ENCODE data around the gene FAM163B.

The FAM163B gene

DNA sequence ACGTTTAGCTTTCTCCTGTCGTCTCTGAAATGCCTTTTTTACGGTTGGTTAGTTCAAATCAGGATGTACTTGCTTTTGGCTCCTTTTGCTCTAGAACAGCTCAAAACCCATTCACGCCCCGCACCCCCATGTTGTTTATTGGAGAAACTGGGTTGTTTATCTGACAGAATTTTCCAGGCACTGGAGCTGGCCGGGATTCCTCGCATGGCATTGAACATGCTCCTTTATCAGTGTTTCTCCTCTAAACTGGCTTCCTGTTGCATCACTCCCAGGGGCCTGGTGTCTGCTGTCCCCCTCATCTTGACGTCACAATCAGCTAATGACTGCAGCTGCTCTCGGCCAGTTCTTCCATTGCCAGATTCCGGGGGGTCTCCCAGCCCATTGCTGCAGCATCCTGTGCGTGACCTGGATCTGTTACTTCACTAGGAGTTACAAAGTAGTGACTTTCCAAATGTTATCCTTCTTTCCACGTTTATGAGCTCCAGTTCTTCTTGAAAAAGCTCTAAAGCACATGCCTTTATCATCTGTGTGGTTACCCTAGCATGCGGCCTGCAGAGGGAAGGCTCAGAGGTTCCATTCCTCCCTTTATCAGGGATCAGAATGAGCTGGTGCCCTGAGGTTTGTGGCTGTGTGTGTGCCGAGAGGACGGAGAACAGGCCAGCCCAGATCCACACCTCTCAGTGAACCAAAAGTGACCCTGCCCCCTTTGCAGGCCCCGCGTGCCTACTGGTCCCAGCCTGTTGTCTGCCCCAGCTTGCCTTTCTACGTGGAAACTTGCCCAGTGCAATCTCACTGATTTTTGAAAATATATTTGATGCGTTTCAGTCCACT lies 27.5 kb downstream of the FAM163B start:
- H3K27me3 ChIP-seq = peaks cover 0 to 89% of the 10 kb centered on the region in 2 donors
- DNase-seq = no peak
- intact Hi-C loops (cut with DNase I; ENCODE audit: low total_unique reads) = no loop called here

DNA sequence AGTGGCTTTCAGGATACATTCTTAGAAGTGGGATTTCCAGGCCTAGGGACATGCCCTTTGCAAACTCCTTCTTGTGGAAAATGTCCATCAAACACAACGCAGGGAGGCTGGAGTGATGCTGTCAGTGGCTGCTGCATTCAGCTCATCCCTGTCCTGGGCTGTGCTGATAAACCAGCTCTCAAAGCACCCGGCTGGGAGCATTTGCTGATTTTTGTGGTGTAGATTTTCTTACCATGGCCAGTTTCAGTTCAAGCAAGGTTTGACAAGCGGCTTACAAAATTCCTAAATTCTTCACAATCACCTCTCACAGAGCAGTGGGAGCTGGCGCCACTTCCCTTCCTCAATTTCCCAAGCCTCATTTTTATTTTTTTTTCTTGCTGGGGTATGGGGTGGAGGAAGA lies 28.2 kb downstream of the FAM163B start:
- intact Hi-C loops (cut with DNase I; ENCODE audit: low total_unique reads) = no loop called here
- TF ChIP-seq, protein P1, sequence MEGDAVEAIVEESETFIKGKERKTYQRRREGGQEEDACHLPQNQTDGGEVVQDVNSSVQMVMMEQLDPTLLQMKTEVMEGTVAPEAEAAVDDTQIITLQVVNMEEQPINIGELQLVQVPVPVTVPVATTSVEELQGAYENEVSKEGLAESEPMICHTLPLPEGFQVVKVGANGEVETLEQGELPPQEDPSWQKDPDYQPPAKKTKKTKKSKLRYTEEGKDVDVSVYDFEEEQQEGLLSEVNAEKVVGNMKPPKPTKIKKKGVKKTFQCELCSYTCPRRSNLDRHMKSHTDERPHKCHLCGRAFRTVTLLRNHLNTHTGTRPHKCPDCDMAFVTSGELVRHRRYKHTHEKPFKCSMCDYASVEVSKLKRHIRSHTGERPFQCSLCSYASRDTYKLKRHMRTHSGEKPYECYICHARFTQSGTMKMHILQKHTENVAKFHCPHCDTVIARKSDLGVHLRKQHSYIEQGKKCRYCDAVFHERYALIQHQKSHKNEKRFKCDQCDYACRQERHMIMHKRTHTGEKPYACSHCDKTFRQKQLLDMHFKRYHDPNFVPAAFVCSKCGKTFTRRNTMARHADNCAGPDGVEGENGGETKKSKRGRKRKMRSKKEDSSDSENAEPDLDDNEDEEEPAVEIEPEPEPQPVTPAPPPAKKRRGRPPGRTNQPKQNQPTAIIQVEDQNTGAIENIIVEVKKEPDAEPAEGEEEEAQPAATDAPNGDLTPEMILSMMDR (IDR thresholded peaks at IDR 0.05) = no peak
- no peak for DNase-seq
- no peaks in the 10 kb centered on the region for H3K36me3 ChIP-seq
- H3K27ac ChIP-seq = no peak overlapping the region
- H3K4me1 ChIP-seq = peaks cover 0 to 22% (median 17%) of the 10 kb centered on the region in 4 donors
- peaks cover 0 to 89% of the 10 kb centered on the region in 2 donors for H3K27me3 ChIP-seq
- no peak overlapping the region for H3K4me3 ChIP-seq
- no peaks in the 10 kb centered on the region for H3K9me3 ChIP-seq

More for the DNA sequence above, 27.5 kb downstream of the FAM163B start:
- no peaks in the 10 kb centered on the region for H3K36me3 ChIP-seq
- H3K27ac ChIP-seq = no peak overlapping the region
- H3K4me1 ChIP-seq = peaks cover 0 to 23% (median 17%) of the 10 kb centered on the region in 4 donors
- TF ChIP-seq, protein P1 (IDR thresholded peaks at IDR 0.05) = no peak
- no peaks in the 10 kb centered on the region for H3K9me3 ChIP-seq
- no peak overlapping the region for H3K4me3 ChIP-seq

- H3K4me3 ChIP-seq = no peak overlapping the region
- no peak overlapping the region for H3K27ac ChIP-seq
- no peaks in the 10 kb centered on the region for H3K9me3 ChIP-seq
- TF ChIP-seq, protein P1 (IDR thresholded peaks at IDR 0.05) = no peak
- H3K36me3 ChIP-seq = no peaks in the 10 kb centered on the region
- intact Hi-C loops (cut with DNase I; ENCODE audit: low total_unique reads) = no loop called here
- peaks cover 0 to 16% (median 11%) of the 10 kb centered on the region in 4 donors for H3K4me1 ChIP-seq
- no peak for DNase-seq
- peaks cover 0 to 89% of the 10 kb centered on the region in 2 donors for H3K27me3 ChIP-seq
These were observed 28.8 kb downstream of the FAM163B start for GRCh38 chr9:133580419-133580738.

- no peak for DNase-seq
- no peak overlapping the region for H3K4me3 ChIP-seq
- TF ChIP-seq, protein P1 (IDR thresholded peaks at IDR 0.05) = no peak
- H3K27me3 ChIP-seq = peaks cover 0 to 89% of the 10 kb centered on the region in 2 donors
- no peak overlapping the region for H3K27ac ChIP-seq
- H3K9me3 ChIP-seq = no peaks in the 10 kb centered on the region
- peaks cover 0 to 10% (median 6%) of the 10 kb centered on the region in 4 donors for H3K4me1 ChIP-seq
- intact Hi-C loops (cut with DNase I; ENCODE audit: low total_unique reads) = no loop called here
- no peaks in the 10 kb centered on the region for H3K36me3 ChIP-seq
These were observed 29.4 kb downstream of the FAM163B start for GRCh38 chr9:133579601-133580418.

- TF ChIP-seq, protein P1 (IDR thresholded peaks at IDR 0.05) = no peak
- H3K27me3 ChIP-seq = peaks cover 0 to 90% of the 10 kb centered on the region in 2 donors
- no peak overlapping the region for H3K27ac ChIP-seq
- DNase-seq = no peak
- intact Hi-C loops (cut with DNase I; ENCODE audit: low total_unique reads) = no loop called here
- no peaks in the 10 kb centered on the region for H3K9me3 ChIP-seq
- no peaks in the 10 kb centered on the region for H3K36me3 ChIP-seq
- no peaks in the 10 kb centered on the region for H3K4me1 ChIP-seq
- no peak overlapping the region for H3K4me3 ChIP-seq
These were observed 30.4 kb downstream of the FAM163B start for GRCh38 chr9:133578524-133579441.
